Uterus (tissue), 4 donors: Measurements from ENCODE around the gene LUZP2. TPM values are rescaled to one million over a fixed set of nuclear protein-coding genes. Genes with fewer than 3 reads are reported as not detected.

Experiments used
- DNase-seq, 2 donors: peaks; one replicate each; pipeline ENCODE4 v3.0.0-alpha.2; 2019 to 2020
- H3K27ac ChIP-seq, 2 donors: fragments of 200-600 bp; sonication (generic); 1 replicate in 1 of 2; 2 replicates in 1 of 2; pipeline ENCODE4 v1.5.1; 2016 to 2018
- H3K27me3 ChIP-seq, 2 donors: fragments of 200-600 bp; sonication (generic); one replicate each; pipeline ENCODE4 v1.5.1; 2018 to 2019; ENCODE audit warnings: control low read depth in 1 of 2
- H3K36me3 ChIP-seq, 2 donors: fragments of 200-600 bp; sonication (generic); one replicate each; pipeline ENCODE4 v1.5.1; 2019; ENCODE audit warnings: control low read depth in 1 of 2
- H3K4me1 ChIP-seq, 2 donors: fragments of 200-600 bp; sonication (generic); one replicate each; pipeline ENCODE4 v1.5.1; 2018 to 2019; ENCODE audit warnings: control low read depth in 1 of 2
- H3K4me3 ChIP-seq, 2 donors: fragments of 200-600 bp; sonication (generic); 1 replicate in 1 of 2; 2 replicates in 1 of 2; pipeline ENCODE4 v1.5.1; 2018 to 2019; ENCODE audit warnings: mild to moderate bottlenecking in 1 of 2
- H3K9me3 ChIP-seq, 2 donors: fragments of 200-600 bp; sonication (generic); one replicate each; pipeline ENCODE4 v1.5.1; 2019; ENCODE audit warnings: control low read depth in 1 of 2
- POLR2A ChIP-seq, 2 donors: fragments of 450-650 bp; IDR thresholded peaks; one replicate each; pipeline ENCODE4 v1.6.1; 2016; ENCODE audit warnings: antibody characterized with exemption in 2 of 2, mild to moderate bottlenecking in 1 of 2, moderate library complexity in 1 of 2
- intact Hi-C: fragments of 100-400 bp; cut with DNase I; formaldehyde crosslinking; loops from one replicate; pipeline ENCODE4 v1.15.1; 2023; ENCODE audit warnings: low total_unique reads
- total RNA-seq, 4 donors: library from RNA; depleted of rRNA in 3 of 4; stranded (reverse); fragments of >200 nt in 3 of 4; gene quantifications; one replicate each; pipeline versions ENCODE4 v1.1.0 to v1.2.4, GENCODE V29; 2014 to 2023
- TF ChIP-seq, protein P1 (sequence below), 4 experiments: fragments of 200-600 bp in 2 of 4; fragments of 450-650 bp in 2 of 4; sonication (generic) in 2 of 4; IDR thresholded peaks; one replicate each; pipeline ENCODE4 v1.5.1; 2016 to 2019; ENCODE audit warnings: antibody characterized with exemption in 4 of 4, mild to moderate bottlenecking in 2 of 4, moderate library complexity in 1 of 4
- donor health status: DM: yes; HTN: yes; CAD: no.

Gene LUZP2
- total RNA-seq, 4 donors from 2014 or later: 0.24 to 13.8 TPM; not detected in 2

DNA sequence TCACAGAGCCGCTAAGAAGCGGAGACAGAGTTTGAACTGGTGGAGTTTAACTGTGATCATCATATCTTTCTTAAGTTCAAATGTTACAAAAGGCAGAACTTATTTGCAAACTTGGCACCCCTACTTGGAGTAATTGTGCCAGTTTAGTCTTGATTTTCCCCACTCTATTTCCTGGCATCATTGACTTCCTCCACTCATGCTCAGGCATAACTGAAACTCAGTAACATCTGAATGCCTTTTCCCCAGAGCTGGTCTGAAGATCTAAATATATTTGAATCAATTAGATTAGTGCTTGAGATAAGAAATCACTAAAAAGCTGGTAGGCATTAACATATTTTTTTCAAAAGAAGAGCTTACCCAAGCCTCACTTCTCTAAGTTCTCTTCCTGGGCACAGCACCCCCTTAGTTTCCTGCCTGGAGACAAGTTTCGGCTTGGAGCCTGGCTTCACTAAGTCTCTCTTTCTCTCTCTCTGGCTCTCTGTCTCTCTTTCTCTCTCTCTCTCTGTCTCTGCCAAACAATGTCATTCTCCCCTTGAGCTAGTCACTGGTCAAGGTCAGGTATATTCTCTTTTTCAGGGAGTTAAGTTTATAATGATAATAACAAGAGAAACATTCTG is 190.8 kb downstream of the LUZP2 start:
- no peak overlapping the region for H3K4me3 ChIP-seq
- intact Hi-C loops: no loop called here
- H3K27me3 ChIP-seq: no peaks in the 10 kb centered on the region
- H3K4me1 ChIP-seq: no peaks in the 10 kb centered on the region
- TF ChIP-seq, protein P1, sequence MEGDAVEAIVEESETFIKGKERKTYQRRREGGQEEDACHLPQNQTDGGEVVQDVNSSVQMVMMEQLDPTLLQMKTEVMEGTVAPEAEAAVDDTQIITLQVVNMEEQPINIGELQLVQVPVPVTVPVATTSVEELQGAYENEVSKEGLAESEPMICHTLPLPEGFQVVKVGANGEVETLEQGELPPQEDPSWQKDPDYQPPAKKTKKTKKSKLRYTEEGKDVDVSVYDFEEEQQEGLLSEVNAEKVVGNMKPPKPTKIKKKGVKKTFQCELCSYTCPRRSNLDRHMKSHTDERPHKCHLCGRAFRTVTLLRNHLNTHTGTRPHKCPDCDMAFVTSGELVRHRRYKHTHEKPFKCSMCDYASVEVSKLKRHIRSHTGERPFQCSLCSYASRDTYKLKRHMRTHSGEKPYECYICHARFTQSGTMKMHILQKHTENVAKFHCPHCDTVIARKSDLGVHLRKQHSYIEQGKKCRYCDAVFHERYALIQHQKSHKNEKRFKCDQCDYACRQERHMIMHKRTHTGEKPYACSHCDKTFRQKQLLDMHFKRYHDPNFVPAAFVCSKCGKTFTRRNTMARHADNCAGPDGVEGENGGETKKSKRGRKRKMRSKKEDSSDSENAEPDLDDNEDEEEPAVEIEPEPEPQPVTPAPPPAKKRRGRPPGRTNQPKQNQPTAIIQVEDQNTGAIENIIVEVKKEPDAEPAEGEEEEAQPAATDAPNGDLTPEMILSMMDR (IDR thresholded peaks at IDR 0.05): no peak
- no peak for TF ChIP-seq POLR2A (IDR thresholded peaks at IDR 0.05)
- H3K9me3 ChIP-seq: no peaks in the 10 kb centered on the region
- no peak for DNase-seq
- H3K36me3 ChIP-seq: no peaks in the 10 kb centered on the region
- H3K27ac ChIP-seq: no peak overlapping the region

DNA sequence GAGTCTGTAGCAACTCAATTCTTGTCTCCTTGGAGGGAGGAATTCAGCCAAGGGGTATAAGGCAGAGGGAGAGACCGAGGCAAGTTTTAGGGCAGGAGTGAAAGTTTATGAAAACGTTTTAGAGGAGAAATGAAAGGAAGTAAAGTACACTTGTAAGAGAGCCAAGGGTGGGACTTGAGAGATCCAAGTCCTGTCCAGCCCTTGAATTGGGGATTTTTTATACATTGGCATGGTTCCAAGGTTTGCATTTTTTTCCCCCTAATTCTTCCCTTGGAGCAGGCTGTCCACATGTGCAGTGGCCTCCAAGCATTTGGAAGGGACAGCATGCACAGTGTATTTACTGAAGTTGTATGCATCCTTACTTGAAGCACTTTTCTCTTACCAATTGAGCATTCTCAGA is 192.1 kb downstream of the LUZP2 start:
- Histone ChIP-seq H3K9me3 (no peaks in the 10 kb centered on the region), H3K27me3 (no peaks in the 10 kb centered on the region), H3K36me3 (no peaks in the 10 kb centered on the region), H3K27ac (no peak overlapping the region), H3K4me1 (no peaks in the 10 kb centered on the region), H3K4me3 (no peak overlapping the region)
- DNase-seq: no peak
- TF ChIP-seq, protein P1 (IDR thresholded peaks at IDR 0.05): no peak
- TF ChIP-seq POLR2A (IDR thresholded peaks at IDR 0.05): no peak
- intact Hi-C loops: no loop called here

DNA sequence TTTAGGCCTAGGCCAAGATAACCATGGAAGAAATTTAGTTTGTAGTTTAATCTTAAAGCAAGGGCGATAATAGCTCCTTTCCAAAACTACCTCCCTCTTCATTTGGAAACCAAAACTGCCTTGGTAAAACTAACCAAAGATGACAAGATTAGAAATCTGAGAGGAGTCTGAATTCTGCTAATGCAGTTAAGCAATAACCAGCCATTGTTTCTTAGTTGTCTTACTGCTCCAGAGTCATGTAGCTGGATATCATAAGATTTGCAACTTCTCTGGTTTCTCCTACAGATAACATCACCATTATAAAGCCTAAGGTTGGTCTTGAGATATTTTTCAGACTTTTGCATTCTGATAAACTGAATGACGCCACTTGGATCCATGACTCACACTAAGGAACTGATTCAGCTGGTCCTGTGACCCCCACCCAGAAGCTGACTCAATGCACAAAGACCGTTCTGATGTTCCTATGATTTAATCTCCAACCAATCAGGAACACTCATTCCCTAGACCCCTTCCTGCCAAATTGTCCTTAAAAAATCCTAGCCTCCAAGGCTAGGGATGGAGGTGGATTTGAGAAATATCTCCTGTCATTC is 200.8 kb downstream of the LUZP2 start:
- intact Hi-C loops: no loop called here
- TF ChIP-seq, protein P1 (IDR thresholded peaks at IDR 0.05): no peak
- TF ChIP-seq POLR2A (IDR thresholded peaks at IDR 0.05): no peak

DNA sequence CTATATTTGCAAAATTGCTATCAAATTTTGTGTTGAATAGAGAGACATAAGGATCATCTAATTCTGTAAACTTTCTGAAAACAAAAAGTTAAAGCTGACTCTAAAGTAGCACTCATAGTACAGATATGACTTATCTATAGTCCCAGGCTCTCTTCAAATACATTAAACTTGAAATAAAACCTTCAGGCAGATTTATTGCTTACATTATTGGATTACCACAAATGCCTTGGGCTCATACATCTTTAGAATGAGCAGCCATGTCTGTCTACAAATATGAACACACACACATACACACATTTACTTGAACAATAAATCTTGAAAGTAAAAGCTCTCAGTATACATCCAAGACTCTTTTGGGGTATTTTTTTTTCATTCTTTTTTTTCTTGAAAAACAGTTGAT is 207.9 kb downstream of the LUZP2 start:
- no peaks in the 10 kb centered on the region for H3K9me3 ChIP-seq
- no peaks in the 10 kb centered on the region for H3K27me3 ChIP-seq
- H3K36me3 ChIP-seq: no peaks in the 10 kb centered on the region
- intact Hi-C loops: no loop called here
- no peak overlapping the region for H3K4me3 ChIP-seq
- H3K27ac ChIP-seq: no peak overlapping the region
- no peaks in the 10 kb centered on the region for H3K4me1 ChIP-seq
- DNase-seq: no peak
- TF ChIP-seq, protein P1 (IDR thresholded peaks at IDR 0.05): no peak
- TF ChIP-seq POLR2A (IDR thresholded peaks at IDR 0.05): no peak

More for the DNA sequence above, 200.8 kb downstream of the LUZP2 start:
- Histone ChIP-seq H3K4me1 (no peaks in the 10 kb centered on the region), H3K4me3 (no peak overlapping the region), H3K27ac (no peak overlapping the region), H3K36me3 (no peaks in the 10 kb centered on the region), H3K9me3 (no peaks in the 10 kb centered on the region), H3K27me3 (no peaks in the 10 kb centered on the region)
- no peak for DNase-seq

DNA sequence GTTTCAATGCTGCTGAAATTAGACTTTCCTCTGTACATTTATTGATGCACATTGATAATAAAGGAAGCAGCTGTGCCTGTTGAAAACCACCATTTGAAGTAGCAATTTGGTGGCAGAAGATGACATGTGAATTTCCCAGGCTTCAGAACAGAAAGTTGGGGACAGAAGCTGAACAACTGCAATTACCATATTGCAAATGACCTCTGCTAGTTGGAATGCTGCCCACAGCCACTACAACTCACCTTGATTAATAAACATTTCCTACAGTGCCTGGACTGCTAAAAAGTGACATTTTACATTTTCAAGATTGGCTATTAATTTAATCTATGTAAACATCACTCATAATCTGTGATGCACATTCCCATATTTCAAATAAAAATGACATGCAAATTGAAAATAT is 208.6 kb downstream of the LUZP2 start:
- Histone ChIP-seq H3K27ac (no peak overlapping the region), H3K9me3 (no peaks in the 10 kb centered on the region), H3K4me1 (no peaks in the 10 kb centered on the region), H3K36me3 (no peaks in the 10 kb centered on the region), H3K27me3 (no peaks in the 10 kb centered on the region), H3K4me3 (no peak overlapping the region)
- intact Hi-C loops: no loop called here
- DNase-seq: no peak
- TF ChIP-seq POLR2A (IDR thresholded peaks at IDR 0.05): no peak
- TF ChIP-seq, protein P1 (IDR thresholded peaks at IDR 0.05): no peak
